ENCODE measurements around the gene ZHX3. TPM values are rescaled to one million over a fixed set of nuclear protein-coding genes. Genes with fewer than 3 reads are reported as not detected.

ZHX3 gene
- total and polyA plus RNA-seq, 2 of the 13 experiments (the other 11 are each of a cell fraction or from before 2014, with no cell fraction given): 8.4 to 11.7 TPM

DNA sequence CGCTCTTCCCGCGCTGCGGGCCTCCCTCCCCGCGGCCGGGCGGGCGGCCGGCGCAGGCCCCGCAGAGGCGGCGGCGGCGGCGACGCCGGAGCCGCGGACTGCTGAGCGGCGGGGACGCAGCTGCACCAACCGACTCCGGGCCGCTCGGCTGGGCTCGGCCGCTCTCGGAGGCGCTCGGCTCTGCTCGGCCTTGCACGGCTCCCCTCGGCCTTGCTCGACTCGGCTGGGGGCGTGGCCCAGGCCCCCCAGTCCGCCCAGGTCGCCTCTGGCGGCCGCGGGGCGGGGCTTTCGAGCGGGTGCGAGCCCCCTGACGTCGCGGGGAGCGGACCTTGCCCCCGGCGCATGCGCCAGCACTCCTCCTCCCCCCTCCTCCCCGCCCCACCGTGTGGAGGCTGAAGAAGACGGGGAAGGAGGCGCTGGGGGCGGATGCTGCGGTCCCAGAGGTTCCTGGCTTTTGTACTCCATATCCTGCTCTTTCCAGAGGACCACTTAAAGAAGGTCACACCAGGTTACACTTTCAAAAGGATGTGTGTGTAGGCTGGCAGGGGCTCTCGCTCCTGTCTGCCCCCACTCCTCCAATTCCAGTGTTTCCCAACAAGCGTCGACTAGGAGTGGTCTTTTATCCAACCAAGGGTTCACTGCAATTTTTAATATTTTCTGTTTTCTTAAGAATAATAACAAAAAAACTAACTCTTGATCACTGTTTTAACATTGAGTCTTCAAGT, at the start of gene ZHX3 (continued):
- TF ChIP-seq, protein P1, sequence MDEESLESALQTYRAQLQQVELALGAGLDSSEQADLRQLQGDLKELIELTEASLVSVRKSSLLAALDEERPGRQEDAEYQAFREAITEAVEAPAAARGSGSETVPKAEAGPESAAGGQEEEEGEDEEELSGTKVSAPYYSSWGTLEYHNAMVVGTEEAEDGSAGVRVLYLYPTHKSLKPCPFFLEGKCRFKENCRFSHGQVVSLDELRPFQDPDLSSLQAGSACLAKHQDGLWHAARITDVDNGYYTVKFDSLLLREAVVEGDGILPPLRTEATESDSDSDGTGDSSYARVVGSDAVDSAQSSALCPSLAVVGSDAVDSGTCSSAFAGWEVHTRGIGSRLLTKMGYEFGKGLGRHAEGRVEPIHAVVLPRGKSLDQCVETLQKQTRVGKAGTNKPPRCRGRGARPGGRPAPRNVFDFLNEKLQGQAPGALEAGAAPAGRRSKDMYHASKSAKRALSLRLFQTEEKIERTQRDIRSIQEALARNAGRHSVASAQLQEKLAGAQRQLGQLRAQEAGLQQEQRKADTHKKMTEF (CRISPR knock-in tag; IDR thresholded peaks at IDR 0.05): peak; percentile 89; the same call in 1 of the 2 replicates
- TF ChIP-seq PHF20 (CRISPR knock-in tag; IDR thresholded peaks at IDR 0.05) (peak; percentile 60), ASH2L (IDR thresholded peaks at IDR 0.05; ENCODE audit: insufficient read length, low read depth, low read length) (peak; percentile 12), PHF8 (CRISPR knock-in tag; IDR thresholded peaks at IDR 0.05) (peak; percentile 63), GTF3A (CRISPR knock-in tag; conservative IDR thresholded peaks at IDR 0.05) (no peak), POLR2A (IDR thresholded peaks at IDR 0.05; ENCODE audit: insufficient read depth in 1 of 2, low read depth in 2 of 2, low read length in 2 of 2) (peak in 1 of 2 experiments; percentile 89; a peak in 3 of 4 replicates), ZNF737 (CRISPR knock-in tag; IDR thresholded peaks at IDR 0.05; ENCODE audit: borderline replicate concordance) (no peak), PHF5A (CRISPR knock-in tag; IDR thresholded peaks at IDR 0.05; ENCODE audit: low read depth, unreplicated experiment) (peak; percentile 20), ZNF672 (CRISPR knock-in tag; IDR thresholded peaks at IDR 0.05) (no peak), RFX3 (CRISPR knock-in tag; IDR thresholded peaks at IDR 0.05) (no peak), ESRRA (CRISPR knock-in tag; IDR thresholded peaks at IDR 0.05; ENCODE audit: low read depth) (0 out of 2 replicates have a peak, but pooled peaks have one; percentile 22), IRF2 (CRISPR knock-in tag; IDR thresholded peaks at IDR 0.05) (peak; percentile 51), TARDBP (CRISPR knock-in tag; IDR thresholded peaks at IDR 0.05) (peak; percentile 27; the same call in 1 of the 2 replicates), NCOA2 (CRISPR knock-in tag; IDR thresholded peaks at IDR 0.05) (0 out of 2 replicates have a peak, but pooled peaks have one; percentile 35), XRCC5 (optimal IDR thresholded peaks at IDR 0.05; ENCODE audit: low read length) (peak; percentile 53), LCORL (IDR thresholded peaks at IDR 0.05) (no peak), LCORL (CRISPR knock-in tag; IDR thresholded peaks at IDR 0.05) (peak; percentile 80), MIXL1 (CRISPR knock-in tag; IDR thresholded peaks at IDR 0.05) (no peak), ZNF766 (CRISPR knock-in tag; IDR thresholded peaks at IDR 0.05; ENCODE audit: borderline replicate concordance) (no peak; the same call in 1 of the 2 replicates), ZFP36 (IDR thresholded peaks at IDR 0.05; ENCODE audit: borderline replicate concordance, low read depth, low read length, partially characterized antibody) (no peak)
- TF ChIP-seq, protein P2, sequence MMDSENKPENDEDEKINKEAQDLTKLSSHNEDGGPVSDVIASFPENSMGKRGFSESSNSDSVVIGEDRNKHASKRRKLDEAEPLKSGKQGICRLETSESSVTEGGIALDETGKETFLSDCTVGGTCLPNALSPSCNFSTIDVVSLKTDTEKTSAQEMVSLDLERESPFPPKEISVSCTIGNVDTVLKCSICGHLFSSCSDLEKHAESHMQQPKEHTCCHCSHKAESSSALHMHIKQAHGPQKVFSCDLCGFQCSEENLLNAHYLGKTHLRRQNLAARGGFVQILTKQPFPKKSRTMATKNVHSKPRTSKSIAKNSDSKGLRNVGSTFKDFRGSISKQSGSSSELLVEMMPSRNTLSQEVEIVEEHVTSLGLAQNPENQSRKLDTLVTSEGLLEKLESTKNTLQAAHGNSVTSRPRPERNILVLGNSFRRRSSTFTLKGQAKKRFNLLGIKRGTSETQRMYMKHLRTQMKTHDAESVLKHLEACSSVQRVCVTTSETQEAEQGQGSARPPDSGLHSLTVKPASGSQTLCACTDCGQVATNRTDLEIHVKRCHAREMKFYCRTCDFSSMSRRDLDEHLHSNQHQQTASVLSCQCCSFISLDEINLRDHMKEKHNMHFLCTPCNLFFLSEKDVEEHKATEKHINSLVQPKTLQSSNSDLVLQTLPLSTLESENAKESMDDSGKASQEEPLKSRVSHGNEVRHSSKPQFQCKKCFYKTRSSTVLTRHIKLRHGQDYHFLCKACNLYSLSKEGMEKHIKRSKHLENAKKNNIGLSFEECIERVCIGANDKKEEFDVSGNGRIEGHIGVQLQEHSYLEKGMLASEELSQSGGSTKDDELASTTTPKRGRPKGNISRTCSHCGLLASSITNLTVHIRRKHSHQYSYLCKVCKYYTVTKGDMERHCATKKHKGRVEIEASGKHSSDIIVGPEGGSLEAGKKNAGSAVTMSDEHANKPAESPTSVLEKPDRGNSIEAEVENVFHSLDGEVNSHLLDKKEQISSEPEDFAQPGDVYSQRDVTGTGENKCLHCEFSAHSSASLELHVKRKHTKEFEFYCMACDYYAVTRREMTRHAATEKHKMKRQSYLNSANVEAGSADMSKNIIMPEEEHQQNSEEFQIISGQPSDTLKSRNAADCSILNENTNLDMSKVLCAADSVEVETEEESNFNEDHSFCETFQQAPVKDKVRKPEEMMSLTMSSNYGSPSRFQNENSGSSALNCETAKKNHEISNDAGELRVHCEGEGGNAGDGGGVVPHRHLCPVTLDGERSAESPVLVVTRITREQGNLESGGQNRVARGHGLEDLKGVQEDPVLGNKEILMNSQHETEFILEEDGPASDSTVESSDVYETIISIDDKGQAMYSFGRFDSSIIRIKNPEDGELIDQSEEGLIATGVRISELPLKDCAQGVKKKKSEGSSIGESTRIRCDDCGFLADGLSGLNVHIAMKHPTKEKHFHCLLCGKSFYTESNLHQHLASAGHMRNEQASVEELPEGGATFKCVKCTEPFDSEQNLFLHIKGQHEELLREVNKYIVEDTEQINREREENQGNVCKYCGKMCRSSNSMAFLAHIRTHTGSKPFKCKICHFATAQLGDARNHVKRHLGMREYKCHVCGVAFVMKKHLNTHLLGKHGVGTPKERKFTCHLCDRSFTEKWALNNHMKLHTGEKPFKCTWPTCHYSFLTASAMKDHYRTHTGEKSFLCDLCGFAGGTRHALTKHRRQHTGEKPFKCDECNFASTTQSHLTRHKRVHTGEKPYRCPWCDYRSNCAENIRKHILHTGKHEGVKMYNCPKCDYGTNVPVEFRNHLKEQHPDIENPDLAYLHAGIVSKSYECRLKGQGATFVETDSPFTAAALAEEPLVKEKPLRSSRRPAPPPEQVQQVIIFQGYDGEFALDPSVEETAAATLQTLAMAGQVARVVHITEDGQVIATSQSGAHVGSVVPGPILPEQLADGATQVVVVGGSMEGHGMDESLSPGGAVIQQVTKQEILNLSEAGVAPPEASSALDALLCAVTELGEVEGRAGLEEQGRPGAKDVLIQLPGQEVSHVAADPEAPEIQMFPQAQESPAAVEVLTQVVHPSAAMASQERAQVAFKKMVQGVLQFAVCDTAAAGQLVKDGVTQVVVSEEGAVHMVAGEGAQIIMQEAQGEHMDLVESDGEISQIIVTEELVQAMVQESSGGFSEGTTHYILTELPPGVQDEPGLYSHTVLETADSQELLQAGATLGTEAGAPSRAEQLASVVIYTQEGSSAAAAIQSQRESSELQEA (CRISPR knock-in tag; IDR thresholded peaks at IDR 0.05; ENCODE audit: not compliant biosample characterization): no peak
